ENCODE measurements around the gene OTOS. TPM values are rescaled to one million over a fixed set of nuclear protein-coding genes. Genes with fewer than 3 reads are reported as not detected.
A peak's percentile ranks its signal among the peaks of the same experiment; 100 is the strongest.

OTOS gene
- total and polyA plus RNA-seq, 2 of the 13 experiments (the other 11 are each of a cell fraction or from before 2014, with no cell fraction given), result not detected

- TF ChIP-seq ZNF260 (CRISPR knock-in tag; IDR thresholded peaks at IDR 0.05; ENCODE audit: borderline replicate concordance, low read depth) (no peak), FOXJ3 (CRISPR knock-in tag; IDR thresholded peaks at IDR 0.05; ENCODE audit: borderline replicate concordance) (no peak), MZF1 (CRISPR knock-in tag; IDR thresholded peaks at IDR 0.05; ENCODE audit: borderline replicate concordance) (no peak), ZFP91 (CRISPR knock-in tag; IDR thresholded peaks at IDR 0.05; ENCODE audit: borderline replicate concordance) (peak; percentile 79), NKX3-1 (CRISPR knock-in tag; IDR thresholded peaks at IDR 0.05) (no peak; the same call in 1 of the 2 replicates), ZNF333 (CRISPR knock-in tag; IDR thresholded peaks at IDR 0.05; ENCODE audit: borderline replicate concordance) (no peak; the same call in 1 of the 2 replicates), ZBTB43 (CRISPR knock-in tag; conservative IDR thresholded peaks at IDR 0.05) (0 out of 2 replicates have a peak, but pooled peaks have one; percentile 38), ZNF83 (CRISPR knock-in tag; IDR thresholded peaks at IDR 0.05; ENCODE audit: borderline replicate concordance) (peak; percentile 63; the same call in 1 of the 2 replicates), FOXM1 (CRISPR knock-in tag; IDR thresholded peaks at IDR 0.05) (no peak; the same call in 1 of the 2 replicates), TBP (CRISPR knock-in tag; IDR thresholded peaks at IDR 0.05) (no peak), ZNF550 (CRISPR knock-in tag; IDR thresholded peaks at IDR 0.05; ENCODE audit: borderline replicate concordance) (no peak), HOXD1 (CRISPR knock-in tag; IDR thresholded peaks at IDR 0.05) (0 out of 2 replicates have a peak, but pooled peaks have one; percentile 57), U2AF1 (optimal IDR thresholded peaks at IDR 0.05; ENCODE audit: low read depth, low read length) (peak; percentile 97), ZNF367 (CRISPR knock-in tag; IDR thresholded peaks at IDR 0.05; ENCODE audit: borderline replicate concordance) (no peak), SOX5 (CRISPR knock-in tag; IDR thresholded peaks at IDR 0.05; ENCODE audit: borderline replicate concordance) (peak; percentile 57; the same call in 1 of the 2 replicates), ZBTB3 (CRISPR knock-in tag; IDR thresholded peaks at IDR 0.05; ENCODE audit: borderline replicate concordance, low read depth) (peak; percentile 84; the same call in 1 of the 2 replicates), ATF7 (IDR thresholded peaks at IDR 0.05) (no peak), ATF7 (CRISPR knock-in tag; IDR thresholded peaks at IDR 0.05) (no peak), PAWR (CRISPR knock-in tag; IDR thresholded peaks at IDR 0.05; ENCODE audit: borderline replicate concordance) (no peak), MTF1 (CRISPR knock-in tag; IDR thresholded peaks at IDR 0.05) (no peak), MXD1 (CRISPR knock-in tag; IDR thresholded peaks at IDR 0.05) (peak; percentile 78; the same call in 1 of the 2 replicates), HNRNPL (IDR thresholded peaks at IDR 0.05; ENCODE audit: low read depth, low read length) (no peak), MAX (IDR thresholded peaks at IDR 0.05) (no peak; the same call in 1 of the 2 replicates), ZNF577 (CRISPR knock-in tag; IDR thresholded peaks at IDR 0.05; ENCODE audit: borderline replicate concordance, low read depth) (no peak), CENPBD1 (CRISPR knock-in tag; IDR thresholded peaks at IDR 0.05; ENCODE audit: borderline replicate concordance, low read depth) (no peak), SKI (IDR thresholded peaks at IDR 0.05; ENCODE audit: partially characterized antibody) (peak; percentile 79), ZNF839 (CRISPR knock-in tag; IDR thresholded peaks at IDR 0.05; ENCODE audit: borderline replicate concordance) (peak; percentile 81)
Observed at GRCh38 chr2:240136013-240136670, 4.3 kb downstream of the OTOS start, which contains the start of gene COPS9 (continued).
